Activated T-helper 1 cell treated with anti-CD3 and anti-CD28 coated beads, Interleukin-12 subunit alpha, Interleukin-12 subunit beta, Interleukin-2, Interleukin-4 antibody, amounts not matched to agents 30 ng/mL and 10 ng/mL and 1 ng/mL, durations not matched to agents 14 hours and 24 hours and 36 hours (primary cell): Measurements from ENCODE around the gene SNAI3. TPM values are rescaled to one million over a fixed set of nuclear protein-coding genes. Genes with fewer than 3 reads are reported as not detected.
A peak's percentile ranks its signal among the peaks of the same experiment; 100 is the strongest.

ENCODE experiments used
- DNase-seq: peaks from one replicate; pipeline ENCODE4 v3.0.0; 2021; ENCODE audit warnings: low spot score
- H3K27ac Mint-ChIP-seq: one replicate; pipeline ENCODE4 v1.8.0; 2021; ENCODE audit warnings: mild to moderate bottlenecking, mixed read lengths
- H3K27me3 Mint-ChIP-seq: one replicate; pipeline ENCODE4 v1.8.0; 2022; ENCODE audit warnings: mild to moderate bottlenecking, moderate library complexity, mixed read lengths; ENCODE audit not compliant: insufficient read depth
- H3K36me3 Mint-ChIP-seq: one replicate; pipeline ENCODE4 v1.8.0; 2021; ENCODE audit warnings: low read depth, mixed read lengths
- H3K4me1 Mint-ChIP-seq: one replicate; pipeline ENCODE4 v1.8.0; 2021; ENCODE audit warnings: low read depth, mixed read lengths
- H3K4me3 Mint-ChIP-seq: one replicate; pipeline ENCODE4 v1.8.0; 2021; ENCODE audit warnings: mild to moderate bottlenecking, moderate library complexity, mixed read lengths
- H3K9me3 Mint-ChIP-seq: one replicate; pipeline ENCODE4 v1.8.0; 2021; ENCODE audit warnings: mixed read lengths
- intact Hi-C: fragments of 100-400 bp; cut with micrococcal nuclease; formaldehyde crosslinking; loops from one replicate; pipeline ENCODE4 v1.15.1; 2024
- total RNA-seq: library from RNA; stranded (reverse); gene quantifications from 2 replicates; pipeline ENCODE4 v1.2.3, GENCODE V29; 2022

The SNAI3 gene
- total RNA-seq, 1 donor from 2014 or later = 2.4 TPM

DNA sequence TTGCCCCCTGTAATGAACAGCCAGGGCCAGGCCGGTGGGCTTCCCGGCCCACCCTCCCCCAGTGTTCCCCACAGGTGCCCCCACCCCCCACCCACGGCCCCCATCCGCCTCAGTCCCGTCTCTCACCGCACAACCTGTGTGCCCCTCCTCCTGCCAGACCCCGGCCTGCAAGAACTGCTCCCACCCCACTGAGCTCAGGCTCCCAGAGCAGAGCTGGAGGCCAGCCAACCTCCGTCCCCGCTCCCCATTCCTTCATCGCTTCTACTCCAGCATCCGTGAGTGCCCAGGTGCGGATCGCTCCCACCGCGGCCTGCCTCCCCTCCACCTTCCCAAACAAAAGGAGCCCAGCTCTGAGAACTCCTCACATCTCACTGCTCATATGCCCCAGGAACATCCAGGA, 27.6 kb downstream of the SNAI3 start:
- peaks cover 8% of the 10 kb centered on the region for H3K36me3 Mint-ChIP-seq
- no peak overlapping the region for H3K4me3 Mint-ChIP-seq
- intact Hi-C loops = no loop called here
- peaks cover 14% of the 10 kb centered on the region for H3K4me1 Mint-ChIP-seq
- DNase-seq = no peak
- H3K9me3 Mint-ChIP-seq = no peaks in the 10 kb centered on the region
- no peak overlapping the region for H3K27ac Mint-ChIP-seq
- no peaks in the 10 kb centered on the region for H3K27me3 Mint-ChIP-seq

DNA sequence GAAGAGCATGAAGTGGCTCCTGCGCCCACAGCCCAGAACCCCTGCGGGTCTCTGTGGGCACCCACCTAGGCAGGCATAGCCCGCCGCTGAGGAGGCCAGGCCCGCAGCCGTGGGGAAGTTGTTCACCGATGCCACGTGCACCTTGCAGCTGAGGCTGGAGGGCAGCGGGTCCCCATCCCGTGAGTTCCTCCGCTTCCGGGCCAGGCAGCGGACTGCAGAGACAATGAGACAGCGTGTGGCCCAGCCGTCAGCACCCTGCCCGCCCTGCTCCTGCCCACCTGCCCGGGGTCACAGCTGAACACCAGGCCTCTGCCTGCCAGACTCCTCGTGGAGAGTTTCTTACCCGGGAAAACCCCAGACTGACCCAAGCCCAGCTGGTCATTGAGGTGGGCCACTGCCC, 28.9 kb downstream of the SNAI3 start:
- intact Hi-C loops = no loop called here
- Mint-ChIP-seq H3K27me3 (no peaks in the 10 kb centered on the region), H3K4me1 (peaks cover 14% of the 10 kb centered on the region), H3K4me3 (no peak overlapping the region), H3K36me3 (peaks cover 11% of the 10 kb centered on the region), H3K9me3 (no peaks in the 10 kb centered on the region), H3K27ac (no peak overlapping the region)
- no peak for DNase-seq

DNA sequence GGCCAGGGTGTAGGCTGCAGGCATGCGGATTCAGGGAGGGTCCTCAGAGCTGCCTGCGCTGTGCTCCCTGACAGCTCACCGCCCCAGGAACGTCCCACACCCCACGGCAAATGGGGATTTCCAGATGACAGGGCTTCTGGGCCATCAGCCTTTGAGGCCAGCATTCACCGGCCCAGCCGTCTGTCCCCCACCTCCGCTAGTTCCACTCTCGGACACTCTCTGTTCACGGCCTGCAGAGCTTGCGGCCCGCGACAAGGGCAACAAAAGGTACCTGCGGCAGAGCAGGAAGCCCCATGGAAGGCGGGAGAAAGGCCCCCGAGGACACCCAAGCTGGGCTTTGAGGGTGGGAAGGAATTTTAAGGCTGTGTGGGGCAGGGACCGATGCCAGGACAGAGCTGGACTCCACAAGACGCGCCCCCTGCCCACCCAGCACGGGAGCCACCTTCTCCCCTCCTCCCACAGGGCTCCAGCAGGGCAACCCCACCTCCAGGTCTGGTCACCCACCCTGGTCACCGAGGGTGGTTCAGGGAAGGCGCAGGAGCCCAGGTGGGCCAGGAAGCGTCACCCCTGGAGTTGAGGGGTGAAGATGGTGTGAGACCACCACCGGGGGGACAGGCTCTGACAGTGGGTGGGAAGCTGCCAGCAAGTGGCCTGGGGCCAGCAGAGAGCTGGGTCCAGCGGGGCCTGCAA, 29.9 kb downstream of the SNAI3 start:
- peaks cover 12% of the 10 kb centered on the region for H3K36me3 Mint-ChIP-seq
- no peaks in the 10 kb centered on the region for H3K27me3 Mint-ChIP-seq
- H3K4me1 Mint-ChIP-seq = peaks cover 9% of the 10 kb centered on the region
- no peak overlapping the region for H3K27ac Mint-ChIP-seq
- intact Hi-C loops = no loop called here
- DNase-seq = no peak
- H3K9me3 Mint-ChIP-seq = no peaks in the 10 kb centered on the region
- no peak overlapping the region for H3K4me3 Mint-ChIP-seq

DNA sequence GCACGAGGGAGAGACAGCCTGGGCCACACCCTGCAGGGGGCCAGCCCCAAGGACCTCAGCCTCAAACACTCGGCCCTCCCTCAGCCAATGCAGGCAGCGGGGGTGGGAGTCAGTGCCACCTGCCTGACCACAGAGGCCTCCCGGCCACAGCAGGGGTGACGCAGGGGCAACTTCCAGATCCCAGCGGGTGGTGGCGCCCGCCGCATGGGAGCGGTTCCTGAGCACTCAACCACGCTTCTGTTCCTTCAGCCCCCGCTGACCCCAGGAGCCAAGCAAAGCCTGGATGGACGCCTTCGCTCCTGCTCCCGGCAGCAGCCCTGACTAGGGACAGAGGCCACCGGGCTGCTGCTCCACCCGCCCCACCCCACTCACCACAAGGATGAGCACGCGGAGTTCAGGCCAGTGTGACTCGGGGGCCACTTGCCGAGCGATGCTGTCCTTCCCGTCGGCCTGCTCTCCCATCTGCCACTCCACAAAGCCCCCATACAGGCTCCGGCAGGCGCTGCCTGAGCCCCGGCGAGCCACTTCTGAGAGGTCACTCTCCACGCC, 30.5 kb downstream of the SNAI3 start:
- Mint-ChIP-seq H3K4me3 (no peak overlapping the region), H3K36me3 (peaks cover 13% of the 10 kb centered on the region), H3K27ac (no peak overlapping the region), H3K4me1 (peaks cover 8% of the 10 kb centered on the region), H3K9me3 (no peaks in the 10 kb centered on the region), H3K27me3 (no peaks in the 10 kb centered on the region)
- intact Hi-C loops = no loop called here
- no peak for DNase-seq

DNA sequence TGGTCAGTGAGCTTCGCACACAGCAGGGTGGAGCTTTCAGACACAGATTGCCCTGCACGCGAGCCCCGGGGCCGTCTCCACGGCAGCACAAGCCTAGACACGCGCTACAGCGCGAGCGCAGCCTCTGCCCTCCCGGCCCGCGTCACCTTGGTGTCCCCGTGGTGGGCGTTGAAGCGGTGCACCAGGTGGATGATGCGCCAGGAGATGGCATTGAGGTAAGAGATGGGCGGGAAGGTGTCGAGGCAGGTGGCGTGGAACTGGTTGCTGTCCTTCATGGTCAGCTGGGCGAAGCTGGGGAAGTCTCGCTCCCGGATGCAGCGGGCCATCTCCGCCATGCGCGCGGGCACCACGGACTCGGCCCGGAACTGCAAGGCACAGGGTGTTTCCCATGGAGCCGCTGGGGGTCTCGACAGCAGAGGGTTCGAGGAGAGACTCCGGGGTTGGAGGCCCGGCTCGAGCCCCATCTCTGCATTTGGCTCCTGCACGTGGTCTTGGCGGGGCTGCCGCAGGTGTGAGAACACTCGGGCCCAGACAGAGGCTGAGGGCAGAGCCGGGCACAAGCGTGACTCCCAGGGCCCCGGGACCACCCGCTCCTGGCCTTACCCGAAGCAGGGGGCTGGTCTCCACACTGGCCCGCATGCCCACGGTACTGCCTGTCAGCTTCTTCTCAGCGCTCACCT, 31.1 kb downstream of the SNAI3 start:
- no peak overlapping the region for H3K27ac Mint-ChIP-seq
- DNase-seq = no peak
- intact Hi-C loops = no loop called here
- H3K9me3 Mint-ChIP-seq = no peaks in the 10 kb centered on the region
- no peaks in the 10 kb centered on the region for H3K27me3 Mint-ChIP-seq
- H3K4me1 Mint-ChIP-seq = peaks cover 8% of the 10 kb centered on the region
- peaks cover 13% of the 10 kb centered on the region for H3K36me3 Mint-ChIP-seq
- H3K4me3 Mint-ChIP-seq = no peak overlapping the region

DNA sequence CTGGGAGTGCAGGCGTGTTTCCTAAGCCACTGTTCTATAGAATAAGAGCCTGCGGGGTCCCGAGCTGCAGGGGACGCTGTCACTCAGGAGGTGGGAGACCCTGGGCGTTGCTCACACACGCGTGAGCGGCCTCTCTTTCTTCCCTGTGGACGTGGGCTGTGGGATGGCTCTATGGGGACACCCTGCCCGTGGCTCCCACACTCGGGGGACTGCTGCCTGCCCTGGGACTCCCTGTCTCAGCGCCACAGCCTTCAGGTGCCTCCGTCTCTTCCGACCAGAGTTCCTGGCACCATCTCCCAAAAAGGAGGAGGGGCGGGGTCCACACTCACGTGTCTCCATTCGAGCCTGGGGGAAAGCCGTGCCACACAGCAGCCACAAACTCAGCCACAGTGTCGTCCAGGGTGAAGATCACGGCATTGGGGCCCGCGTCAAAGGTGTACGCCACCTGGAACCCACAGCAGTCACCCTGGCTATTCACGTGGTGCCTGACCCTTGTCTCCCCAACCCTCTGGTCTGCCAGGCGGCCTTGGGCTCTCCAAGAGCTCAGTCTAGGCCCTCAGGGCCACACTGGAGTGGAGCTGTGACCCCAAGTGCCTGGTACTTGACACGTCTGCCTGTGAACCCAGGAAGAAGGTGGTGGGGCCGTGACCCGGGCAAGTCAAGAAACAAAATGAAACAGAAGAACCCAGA, 31.8 kb downstream of the SNAI3 start:
- intact Hi-C loops = no loop called here
- no peak overlapping the region for H3K27ac Mint-ChIP-seq
- peaks cover 8% of the 10 kb centered on the region for H3K4me1 Mint-ChIP-seq

DNA sequence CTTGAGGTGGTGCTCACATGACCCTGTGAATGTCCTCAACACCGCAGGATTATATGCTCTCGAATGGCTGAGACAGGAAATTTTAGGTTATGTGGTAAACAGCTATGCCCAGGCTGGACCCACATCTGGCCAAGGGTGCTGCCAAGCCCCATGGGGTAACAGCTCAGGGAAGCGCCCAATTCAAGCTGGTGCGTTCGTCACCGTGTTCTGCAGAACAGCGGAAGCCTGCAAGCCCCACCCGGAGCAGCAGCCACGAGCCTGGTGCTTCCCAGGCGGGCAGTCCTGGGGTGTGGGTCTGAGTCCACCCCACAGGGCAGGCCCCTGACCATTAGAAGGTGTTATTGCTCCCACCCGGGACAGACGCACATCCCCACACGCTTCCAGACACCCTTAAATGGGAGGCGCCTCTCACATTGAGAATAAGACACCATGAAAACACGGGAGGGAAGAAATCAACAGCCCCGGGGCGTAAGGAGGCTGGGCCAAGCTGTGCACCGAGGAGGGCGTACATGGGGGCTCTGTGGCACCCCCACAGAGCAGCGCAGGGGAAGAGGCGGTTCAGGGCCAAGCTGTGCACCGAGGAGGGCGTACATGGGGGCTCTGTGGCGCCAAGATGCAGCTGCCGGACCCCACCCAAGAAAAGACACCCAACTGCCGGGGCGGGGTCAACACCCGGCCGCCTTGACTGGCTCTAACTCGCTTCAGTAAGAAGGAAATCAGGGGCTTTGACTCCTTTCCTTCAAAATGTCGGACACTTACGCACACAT, 32.5 kb downstream of the SNAI3 start:
- H3K27ac Mint-ChIP-seq = peak overlapping the region; percentile 44
- H3K27me3 Mint-ChIP-seq = no peaks in the 10 kb centered on the region
- peaks cover 13% of the 10 kb centered on the region for H3K4me1 Mint-ChIP-seq
- no peak for DNase-seq
- intact Hi-C loops = no loop called here
- no peaks in the 10 kb centered on the region for H3K9me3 Mint-ChIP-seq
- peaks cover 16% of the 10 kb centered on the region for H3K36me3 Mint-ChIP-seq
- no peak overlapping the region for H3K4me3 Mint-ChIP-seq

More for the DNA sequence above, 31.8 kb downstream of the SNAI3 start:
- DNase-seq = no peak
- H3K9me3 Mint-ChIP-seq = no peaks in the 10 kb centered on the region
- no peak overlapping the region for H3K4me3 Mint-ChIP-seq
- H3K36me3 Mint-ChIP-seq = peaks cover 13% of the 10 kb centered on the region
- H3K27me3 Mint-ChIP-seq = no peaks in the 10 kb centered on the region

DNA sequence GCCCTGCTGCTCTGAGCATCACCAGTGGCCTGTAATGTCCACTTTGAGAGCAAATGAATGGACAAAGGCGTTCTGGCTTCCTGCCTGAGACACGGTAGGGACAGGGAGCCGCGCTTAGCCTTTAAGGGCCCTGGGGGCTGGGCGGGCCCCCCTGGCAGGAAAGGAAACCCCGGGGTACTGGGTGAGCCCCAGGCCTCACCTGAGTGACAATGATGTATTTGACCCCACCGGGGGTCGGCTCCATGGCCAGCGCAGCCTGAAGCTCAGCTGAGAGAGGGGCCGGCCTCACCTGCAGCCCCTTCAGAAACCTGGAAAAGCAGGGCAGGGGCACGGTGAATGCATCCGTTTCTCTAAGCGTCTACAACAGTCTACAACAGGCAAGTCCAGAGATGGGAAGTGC, 33.2 kb downstream of the SNAI3 start:
- Mint-ChIP-seq H3K4me3 (no peak overlapping the region), H3K4me1 (peaks cover 13% of the 10 kb centered on the region), H3K27ac (peak overlapping the region; percentile 44), H3K9me3 (no peaks in the 10 kb centered on the region), H3K27me3 (no peaks in the 10 kb centered on the region), H3K36me3 (peaks cover 16% of the 10 kb centered on the region)
- DNase-seq = no peak
- intact Hi-C loops = no loop called here

DNA sequence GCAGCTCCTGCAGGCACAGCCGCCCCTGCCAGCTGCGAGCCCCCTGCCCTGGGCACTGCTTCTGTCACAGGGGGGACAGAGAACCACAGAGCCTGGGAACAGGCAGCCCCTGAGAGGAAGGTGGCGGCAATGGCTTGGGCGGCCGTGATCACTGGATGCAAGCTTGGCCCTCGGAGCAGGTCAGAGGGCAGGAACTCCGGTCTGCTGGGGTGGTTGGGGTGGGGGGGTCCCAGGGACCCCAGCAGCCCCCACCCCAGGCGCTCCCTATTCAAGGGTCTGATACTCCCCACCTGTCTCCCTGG, 33.6 kb downstream of the SNAI3 start:
- H3K27ac Mint-ChIP-seq = peak overlapping the region; percentile 40
- no peak overlapping the region for H3K4me3 Mint-ChIP-seq
- no peaks in the 10 kb centered on the region for H3K27me3 Mint-ChIP-seq
- peaks cover 13% of the 10 kb centered on the region for H3K4me1 Mint-ChIP-seq
- H3K36me3 Mint-ChIP-seq = peaks cover 16% of the 10 kb centered on the region
- intact Hi-C loops = no loop called here
- DNase-seq = no peak
- H3K9me3 Mint-ChIP-seq = no peaks in the 10 kb centered on the region

DNA sequence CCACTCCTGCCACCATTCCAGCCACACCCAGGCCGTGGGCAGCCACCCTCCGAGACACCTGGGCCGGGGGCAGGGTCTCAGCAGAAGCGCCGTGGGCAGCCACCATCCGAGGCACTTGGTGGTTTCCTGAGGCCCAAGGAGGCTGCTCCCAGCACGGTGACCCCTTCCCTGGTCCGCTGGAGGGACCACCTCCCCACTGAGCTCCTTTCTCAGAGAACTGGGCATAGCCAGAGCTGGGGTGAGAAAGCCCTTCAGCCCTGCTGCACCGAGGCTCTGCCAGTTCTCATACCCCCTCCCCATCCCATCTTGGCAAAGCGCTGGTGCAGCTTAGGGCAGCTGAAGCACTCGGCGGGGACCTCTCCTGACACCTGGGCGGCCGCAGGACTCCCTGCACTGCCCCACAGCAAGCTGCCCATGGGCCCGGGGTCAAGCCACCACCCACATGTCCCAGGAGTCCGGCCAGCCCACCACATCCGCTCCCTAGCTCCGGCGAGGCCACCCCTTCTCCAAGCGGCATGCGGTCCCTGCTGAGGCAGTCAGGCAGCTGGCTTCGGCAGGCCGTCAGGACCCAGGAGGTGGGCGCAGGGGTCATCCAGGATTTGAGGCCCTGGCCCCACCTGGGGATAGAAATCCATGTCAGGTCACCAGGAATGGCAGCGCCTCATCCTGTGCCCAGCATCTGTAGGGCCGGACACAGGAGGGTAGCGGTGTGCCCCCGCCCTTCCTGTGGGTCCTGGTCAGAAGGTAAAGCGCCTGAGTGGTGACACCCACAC, 34.1 kb downstream of the SNAI3 start:
- no peaks in the 10 kb centered on the region for H3K27me3 Mint-ChIP-seq
- H3K9me3 Mint-ChIP-seq = no peaks in the 10 kb centered on the region
- no peak for DNase-seq
- H3K36me3 Mint-ChIP-seq = peaks cover 16% of the 10 kb centered on the region
- peak overlapping the region; percentile 85 for H3K27ac Mint-ChIP-seq
- intact Hi-C loops = loop anchor here (1.0 to 2.0 kb wide), 7 partner anchors 11 to 200 kb away; partner anchors contain the start of genes CTU2, MVD, RNF166 and SNAI3
- H3K4me3 Mint-ChIP-seq = peak overlapping the region; percentile 11
- peaks cover 13% of the 10 kb centered on the region for H3K4me1 Mint-ChIP-seq

DNA sequence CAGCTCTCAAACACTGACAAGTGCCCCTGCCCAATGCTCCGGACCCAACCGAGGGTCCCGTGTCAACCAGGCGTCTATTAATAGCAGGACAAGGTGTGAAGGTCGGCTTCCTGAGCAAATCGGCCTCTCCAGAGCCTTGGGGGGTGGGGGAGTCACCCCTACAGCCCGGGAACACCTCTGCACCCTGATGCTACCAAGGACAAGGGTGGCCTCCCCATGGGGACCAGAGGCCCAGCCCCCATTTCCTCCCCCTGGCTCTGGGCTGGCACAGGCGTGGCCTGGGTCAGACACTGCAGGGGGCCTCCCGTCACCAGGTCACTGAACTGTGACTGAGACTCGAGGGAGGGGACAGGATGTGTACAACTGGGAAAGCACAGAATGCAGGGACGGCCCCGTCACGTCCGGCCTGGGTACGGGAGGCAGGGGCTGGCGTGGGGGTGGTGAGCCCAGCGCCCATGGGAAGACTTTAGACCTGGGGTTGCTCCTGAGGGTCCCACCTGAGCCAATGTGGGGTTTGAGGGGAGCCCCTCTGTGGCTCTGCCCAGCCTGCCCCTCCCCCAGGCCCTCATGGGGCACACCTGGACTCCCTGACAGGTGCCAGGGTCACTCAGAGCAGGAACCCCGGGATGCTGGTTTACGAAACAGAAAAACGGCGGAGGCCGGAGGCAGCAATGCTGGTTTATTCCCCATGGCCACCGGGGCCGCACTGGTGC, 34.9 kb downstream of the SNAI3 start:
- intact Hi-C loops = loop anchor here (1.0 to 2.0 kb wide), 7 partner anchors 12 to 199 kb away; partner anchors contain the start of genes CTU2, MVD, RNF166 and SNAI3

More for the DNA sequence above, 34.9 kb downstream of the SNAI3 start:
- Mint-ChIP-seq H3K9me3 (no peaks in the 10 kb centered on the region), H3K27me3 (no peaks in the 10 kb centered on the region), H3K36me3 (peaks cover 16% of the 10 kb centered on the region), H3K4me3 (peak overlapping the region; percentile 88), H3K27ac (peak overlapping the region; percentile 96), H3K4me1 (peaks cover 13% of the 10 kb centered on the region)
- peak; percentile 81 for DNase-seq
